ENCODE results near the gene ZC3H15.

ZC3H15 gene

DNA sequence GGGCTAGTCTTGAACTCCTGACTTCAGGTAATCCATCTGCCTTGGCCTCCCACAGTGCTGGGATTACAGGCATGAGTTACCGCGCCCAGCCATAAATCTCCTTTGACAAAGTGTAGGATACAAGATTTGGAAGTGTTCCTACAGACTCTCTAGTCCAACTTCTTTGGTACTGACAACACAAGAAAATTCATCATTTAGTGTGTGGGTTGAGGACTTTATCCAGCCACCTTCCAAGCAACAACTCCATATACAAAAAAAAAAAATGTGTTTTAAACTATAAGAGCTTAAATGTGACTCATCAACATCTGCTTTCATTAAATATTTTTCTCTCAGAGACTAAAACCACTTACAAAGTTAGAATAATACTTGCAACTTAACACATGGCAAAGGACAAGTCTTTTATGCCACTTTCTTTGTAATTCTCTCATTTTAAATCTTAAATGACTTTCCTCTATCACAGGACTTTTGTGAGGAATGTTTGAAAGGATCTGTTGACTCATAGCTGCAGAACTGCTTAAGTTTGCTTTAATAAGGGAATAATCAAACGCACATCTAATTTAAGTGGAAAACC lies 57.6 kb downstream of the ZC3H15 start:
- no peak for DNase-seq (ENCODE audit: low spot score)

GRCh38 chr2:186544255-186544675 lies 58.2 kb downstream of the ZC3H15 start:
- DNase-seq (ENCODE audit: low spot score), result peak; percentile 31

DNA sequence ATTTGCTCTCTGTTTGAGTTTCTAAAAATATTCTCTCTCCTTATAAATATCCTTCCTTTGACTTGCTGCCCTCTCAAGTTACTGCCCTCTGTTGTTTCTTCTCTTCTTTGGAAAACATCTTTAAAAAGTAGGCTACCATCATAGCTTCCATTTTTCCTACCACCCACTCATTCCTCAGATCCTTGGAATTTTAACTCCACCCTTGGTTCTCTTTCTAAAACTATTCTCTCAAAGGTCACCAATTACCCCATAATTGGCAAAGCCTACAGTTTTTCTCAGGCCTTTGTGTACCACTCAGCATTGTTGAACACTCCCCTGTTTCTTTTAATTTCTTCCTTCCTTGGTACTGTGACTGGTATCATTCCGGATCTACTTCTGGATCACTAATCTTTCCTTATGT lies 60.8 kb downstream of the ZC3H15 start:
- DNase-seq (ENCODE audit: low spot score), result no peak

- DNase-seq (ENCODE audit: low spot score), result no peak
Measured at GRCh38 chr2:186551323-186552050, 65.4 kb downstream of the ZC3H15 start.

- no peak for DNase-seq (ENCODE audit: low spot score)
Measured at GRCh38 chr2:186554429-186554828, 68.4 kb downstream of the ZC3H15 start.

DNA sequence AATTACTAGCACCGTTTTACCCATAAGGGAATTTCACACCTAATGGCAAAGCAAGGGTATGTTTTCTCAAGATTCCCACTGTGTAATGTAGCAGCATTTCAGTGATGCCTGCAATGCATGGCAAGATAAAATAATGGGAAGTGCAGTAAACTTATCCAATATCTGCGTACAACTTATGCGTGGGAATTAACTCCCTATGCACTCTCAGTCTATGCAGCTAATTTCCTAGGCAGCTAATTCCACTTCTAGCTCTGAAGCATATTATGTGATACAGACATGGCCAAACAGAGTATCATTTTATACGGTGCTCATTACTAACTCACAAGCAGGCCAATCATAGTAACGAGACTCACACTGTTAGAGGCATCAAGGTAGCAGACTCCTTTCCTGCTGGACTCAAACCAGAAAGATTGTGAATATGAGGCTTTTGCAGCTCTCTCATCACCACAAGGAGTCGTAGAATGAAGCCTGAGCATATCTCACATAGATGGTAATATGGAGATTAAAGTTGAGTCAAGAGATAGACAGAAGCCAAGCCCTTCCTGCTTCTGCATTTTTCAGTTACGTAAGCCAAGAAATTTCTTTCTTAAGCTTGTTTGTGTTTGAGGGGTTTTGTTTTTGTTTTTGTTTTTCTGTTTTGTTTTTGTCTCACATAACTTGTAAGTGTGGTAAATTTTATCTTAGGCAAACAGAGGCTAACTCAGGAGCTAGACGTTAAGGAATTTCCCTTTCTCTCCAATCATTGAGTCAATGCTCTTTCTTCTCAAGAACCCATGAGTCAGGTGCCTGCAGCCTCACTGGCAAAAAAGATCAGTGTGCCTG lies 69.0 kb downstream of the ZC3H15 start:
- DNase-seq (ENCODE audit: low spot score), result no peak

GRCh38 chr2:186558512-186559276 lies 72.6 kb downstream of the ZC3H15 start:
- no peak for DNase-seq (ENCODE audit: low spot score)
